GM21576 (cell line): ENCODE measurements around the gene RGPD3.
"Not testable (repeated sequence)": the region's sequence is repeated elsewhere in the genome, so short reads cannot be mapped to it uniquely, and the experiment has no call there.

Experiments used
- ATAC-seq: cut with Tn5 transposase; IDR thresholded peaks from one replicate; pipeline ENCODE4 v1.9.1; 2021; ENCODE audit warnings: mild to moderate bottlenecking, moderate library complexity; ENCODE audit not compliant: unreplicated experiment

The RGPD3 gene

DNA sequence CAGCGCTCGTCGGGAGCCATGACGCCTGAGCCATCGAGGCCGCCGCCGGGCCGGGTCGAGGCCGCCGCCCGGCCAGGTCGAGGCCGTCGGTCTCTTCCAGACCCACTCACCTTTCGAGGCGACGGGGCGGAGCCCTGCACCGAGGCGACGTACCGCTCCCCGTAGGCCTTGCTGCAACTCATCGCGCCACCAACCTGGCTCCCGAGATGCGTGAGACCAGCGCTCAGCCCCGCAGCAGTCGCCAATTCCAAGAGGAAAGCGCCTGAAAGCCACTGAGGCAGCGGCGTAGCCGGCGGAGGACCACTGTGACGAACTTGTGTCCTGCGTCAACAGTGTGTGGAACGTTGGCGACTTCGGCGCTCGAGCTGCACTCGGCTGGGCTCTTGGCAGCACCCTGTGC, at the start of gene RGPD3:
RGPD3 (minus strand) TSS at position 307 of the 400 bp plus-strand sequence; CDS start at position 182, 125 bp downstream.
- ATAC-seq = not testable (repeated sequence)

DNA sequence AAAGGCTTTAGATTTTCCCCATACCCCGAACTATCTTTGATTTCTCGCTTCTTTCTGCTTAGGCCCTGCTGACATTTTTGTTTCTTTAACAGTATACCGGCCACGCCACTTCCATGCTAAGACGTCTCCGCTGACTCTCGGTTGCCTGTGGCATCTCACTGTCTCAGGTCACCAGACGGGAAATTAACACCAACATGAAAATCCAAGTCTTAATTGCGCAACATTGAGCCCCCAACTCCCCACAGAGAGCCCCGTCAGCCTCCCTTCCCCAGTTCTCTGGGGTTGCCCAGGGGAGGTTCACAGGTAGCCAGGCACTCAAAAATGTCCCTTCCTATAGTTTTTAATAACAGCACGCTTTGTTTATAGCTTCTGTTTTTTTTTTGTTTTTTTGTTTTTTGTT, 49.1 kb upstream of the RGPD3 start:
- ATAC-seq = no peak

DNA sequence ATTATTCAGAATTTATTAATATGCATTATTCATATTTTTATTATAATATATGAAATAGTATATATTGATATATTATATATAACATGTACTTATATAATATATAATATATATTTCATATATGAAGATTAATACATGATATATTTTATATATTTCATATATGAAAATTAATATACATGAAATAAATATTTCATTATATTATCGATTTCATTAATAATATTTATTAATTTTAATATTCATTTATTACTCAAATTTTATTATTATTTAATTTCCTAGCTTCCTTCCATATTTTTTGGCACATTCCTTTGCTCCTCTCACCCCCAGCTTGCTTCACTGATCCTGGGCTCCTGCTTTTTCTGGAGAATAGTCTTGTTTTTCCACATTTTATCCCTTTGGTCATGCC, 48.7 kb upstream of the RGPD3 start:
- no peak for ATAC-seq

DNA sequence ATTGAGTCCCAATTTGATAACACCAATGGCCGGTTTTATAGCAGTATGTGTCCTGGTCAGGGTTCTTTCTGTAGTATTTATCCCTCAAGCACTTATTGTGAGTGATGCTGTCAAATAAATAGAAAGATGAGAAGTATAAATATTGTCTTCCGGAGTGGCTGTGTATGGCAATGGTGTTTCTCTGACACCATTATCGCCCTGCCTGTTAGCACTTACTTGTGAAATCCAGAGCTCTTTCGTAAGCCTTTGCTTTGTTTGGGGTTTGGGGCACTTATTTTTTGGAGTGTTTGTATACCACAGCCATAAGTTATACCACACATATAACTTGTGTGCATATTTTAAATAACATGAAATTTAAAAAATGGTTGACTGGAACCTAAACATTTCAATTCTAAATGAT, 48.2 kb upstream of the RGPD3 start:
- ATAC-seq = no peak

DNA sequence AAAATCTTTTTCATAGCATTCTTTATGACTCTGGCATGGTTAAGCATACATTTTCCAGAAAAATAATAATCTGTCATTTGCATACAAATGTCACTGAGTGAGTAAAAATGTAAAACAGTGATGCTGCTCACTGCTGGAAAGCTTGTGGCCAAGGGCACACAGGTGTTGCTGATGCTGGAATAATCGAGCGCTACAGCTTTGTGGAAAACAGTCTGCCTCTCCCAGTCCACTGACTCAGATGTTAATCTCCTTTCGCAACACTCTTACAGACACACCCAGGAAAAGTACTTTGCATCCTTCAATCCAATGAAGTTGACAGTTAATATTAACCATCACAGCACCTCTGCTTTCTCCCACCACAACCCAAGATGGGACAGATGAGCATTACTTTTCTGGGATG, 46.6 kb upstream of the RGPD3 start:
- ATAC-seq = not testable (repeated sequence)

DNA sequence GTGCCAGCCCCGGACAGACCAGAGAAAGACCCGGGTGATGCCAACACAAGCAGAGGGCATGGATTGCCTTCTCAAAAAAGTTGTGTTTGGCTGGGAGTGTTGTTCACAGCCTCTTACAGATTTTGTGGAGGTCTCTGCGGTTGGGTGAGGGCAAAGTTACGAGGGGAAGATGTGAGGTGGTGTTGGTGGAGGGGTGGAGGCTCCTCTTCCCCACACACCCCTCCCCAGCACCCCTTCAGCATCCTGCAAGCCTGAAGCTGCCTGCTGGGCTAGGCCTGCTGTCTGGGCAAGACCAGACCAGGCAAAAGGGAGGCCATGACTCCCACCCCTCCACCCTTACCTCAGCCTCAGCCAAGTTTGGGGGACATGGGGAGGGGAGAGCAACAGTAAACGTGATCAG, 45.2 kb upstream of the RGPD3 start:
- not testable (repeated sequence) for ATAC-seq

DNA sequence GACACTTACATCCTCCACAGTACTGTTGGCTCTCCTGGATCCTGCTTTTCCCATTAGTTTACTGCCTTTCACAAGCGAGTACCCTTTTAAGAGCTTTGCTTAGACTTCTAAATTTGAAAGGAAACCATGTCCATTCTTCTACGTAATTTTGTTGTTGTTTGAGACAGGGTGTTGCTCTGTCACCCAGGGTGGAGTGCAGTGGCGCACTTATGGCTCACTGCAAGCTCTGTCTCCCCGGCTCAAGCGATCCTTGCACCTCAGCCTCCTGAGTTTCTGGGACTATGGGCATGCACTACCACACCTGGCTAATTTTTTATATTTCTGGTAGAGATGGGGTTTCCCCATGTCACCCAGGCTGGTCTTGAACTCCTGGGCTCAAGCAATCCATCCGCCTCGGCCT, 43.7 kb upstream of the RGPD3 start:
- ATAC-seq = not testable (repeated sequence)

DNA sequence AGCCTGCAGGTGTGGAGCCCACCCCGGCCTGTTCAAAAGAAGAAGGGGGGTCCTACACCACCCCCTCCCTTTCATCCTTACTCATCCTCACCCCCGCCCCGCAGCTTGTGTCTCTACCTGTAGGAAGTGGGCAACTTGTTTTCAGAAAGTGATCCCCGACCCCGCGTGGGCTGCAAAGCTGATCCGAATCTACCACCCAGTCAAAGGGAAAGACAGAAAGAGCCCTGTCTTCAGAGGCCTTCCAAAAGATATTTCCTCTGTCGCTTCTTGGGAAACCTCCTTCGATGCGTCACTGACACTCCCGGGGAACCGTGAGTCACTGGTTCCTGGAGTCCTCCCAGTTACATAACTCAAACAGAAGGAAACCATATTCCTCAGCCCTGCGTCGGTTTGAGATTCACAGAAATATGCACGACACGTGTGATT, 43.3 kb upstream of the RGPD3 start:
- ATAC-seq = not testable (repeated sequence)

DNA sequence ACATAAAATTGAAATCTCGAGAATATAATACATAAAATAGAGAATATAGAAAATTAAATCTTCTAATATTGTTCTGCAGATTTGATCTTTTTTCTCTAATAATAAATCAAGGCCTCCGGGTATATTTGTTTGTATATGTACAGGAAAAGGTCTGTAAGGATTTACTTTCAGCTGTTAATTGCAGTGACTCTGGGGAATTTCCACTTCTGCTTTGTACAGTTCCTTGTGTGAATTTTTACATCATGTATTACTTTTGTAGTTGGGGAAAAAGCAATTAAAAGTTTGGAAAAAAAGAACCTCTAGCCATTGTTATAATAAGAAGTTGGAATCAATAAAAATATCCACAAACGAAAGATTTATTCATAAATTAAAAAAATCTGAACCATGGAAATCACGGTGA, 42.6 kb upstream of the RGPD3 start:
- not testable (repeated sequence) for ATAC-seq

DNA sequence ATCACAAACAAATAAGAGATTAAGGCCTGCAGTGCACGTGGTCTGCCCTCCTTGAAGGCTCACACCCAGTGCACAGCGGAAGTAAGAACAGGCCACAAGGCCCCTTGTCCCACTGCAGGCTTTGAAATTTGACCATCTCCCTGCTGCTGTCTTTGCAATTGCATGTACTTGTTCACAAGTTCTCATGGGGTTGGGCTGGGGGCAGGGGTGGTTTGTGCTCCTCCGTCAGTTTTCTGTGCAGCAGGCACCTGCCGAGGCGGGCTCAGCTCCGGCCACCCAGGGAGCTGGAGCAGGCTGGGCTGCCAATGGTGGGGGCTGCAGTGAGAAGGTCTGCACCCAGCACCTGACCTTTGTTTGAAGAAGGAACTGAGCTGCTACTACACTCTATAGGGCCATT, 41.2 kb upstream of the RGPD3 start:
- not testable (repeated sequence) for ATAC-seq

DNA sequence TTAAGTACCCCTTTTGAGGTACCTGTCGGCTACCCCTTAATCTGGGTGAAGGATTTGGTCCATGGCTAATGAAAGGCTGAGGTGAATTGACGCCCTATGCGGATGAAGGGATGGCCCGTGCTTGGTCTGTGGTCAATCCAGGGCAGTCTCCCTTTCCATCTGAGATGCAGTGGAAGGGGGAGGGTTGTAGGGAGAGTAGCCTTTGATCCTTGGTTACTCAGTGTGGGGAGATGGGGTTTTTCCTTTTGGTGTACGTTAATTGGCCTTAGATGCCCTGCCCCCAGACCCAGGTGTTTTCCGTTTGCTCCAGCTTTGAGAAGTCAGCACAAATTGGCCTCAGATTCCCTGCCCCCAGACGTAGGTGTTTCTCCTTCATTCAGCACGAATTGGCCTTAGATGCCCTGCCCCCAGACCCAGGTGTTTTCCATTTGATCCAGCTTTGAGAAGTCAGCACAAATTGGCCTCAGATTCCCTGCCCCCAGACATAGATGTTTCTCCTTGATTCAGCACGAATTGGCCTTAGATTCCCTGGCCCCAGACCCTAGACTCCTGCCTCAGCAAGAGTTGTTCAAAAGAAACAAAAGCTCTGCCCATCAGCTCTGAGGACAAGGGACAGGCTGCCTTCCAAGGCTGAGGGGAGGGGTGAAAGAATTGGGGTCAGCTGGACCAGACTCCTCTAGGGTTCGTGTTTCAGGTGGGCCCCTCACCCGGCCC, 40.6 kb upstream of the RGPD3 start:
- ATAC-seq = not testable (repeated sequence)

DNA sequence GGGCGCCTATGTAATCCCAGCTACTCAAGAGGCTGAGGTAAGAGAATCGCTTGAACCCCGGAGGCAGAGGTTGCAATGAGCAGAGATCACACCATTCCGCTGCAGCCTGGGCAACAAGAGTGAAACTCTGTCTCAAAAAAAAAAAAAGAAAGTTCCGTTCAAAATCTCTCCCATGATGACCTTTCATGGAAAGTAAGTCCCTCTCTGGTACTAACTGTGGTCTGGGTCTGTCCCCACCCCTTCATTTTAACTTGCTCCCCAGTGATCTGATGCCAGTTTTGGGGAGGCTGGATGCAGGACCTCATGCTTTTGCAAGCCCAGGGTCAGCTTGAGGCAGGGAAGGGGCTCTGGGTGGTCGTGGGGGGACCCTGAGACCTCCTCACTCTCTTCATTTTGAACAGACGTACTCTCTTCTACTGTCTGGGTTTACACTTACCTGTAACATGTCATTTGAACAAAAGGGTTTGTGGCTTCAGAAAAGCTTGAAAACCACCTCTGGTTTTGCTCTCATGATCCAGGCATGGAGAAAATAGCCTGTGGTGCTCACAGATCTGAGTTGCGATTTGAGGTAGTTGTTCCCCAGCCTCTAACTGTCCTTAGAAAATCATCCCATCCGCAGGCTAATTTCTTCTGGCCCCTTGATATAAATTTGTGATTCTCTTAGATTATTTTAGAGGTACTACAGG, 37.9 kb upstream of the RGPD3 start:
- ATAC-seq = not testable (repeated sequence)

DNA sequence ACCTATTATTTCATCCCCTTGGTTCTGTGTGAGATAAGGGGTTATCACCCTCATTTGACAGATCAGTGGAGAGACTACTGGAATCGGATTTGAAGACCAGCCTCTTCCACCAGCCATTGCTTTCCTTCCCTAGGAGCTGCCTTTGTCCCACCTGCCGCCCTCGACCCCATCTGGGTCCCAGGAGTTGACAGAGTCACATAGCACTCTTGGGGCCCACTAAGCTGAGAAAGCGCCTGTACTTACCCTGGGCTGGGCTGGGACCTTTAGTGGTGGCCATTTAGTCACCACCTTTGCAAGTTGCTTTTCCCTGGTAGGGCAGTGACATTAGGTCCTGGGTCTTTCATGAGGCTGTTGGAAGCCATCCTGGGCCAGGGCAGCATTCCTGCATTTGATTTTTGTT, 36.6 kb upstream of the RGPD3 start:
- ATAC-seq = not testable (repeated sequence)

DNA sequence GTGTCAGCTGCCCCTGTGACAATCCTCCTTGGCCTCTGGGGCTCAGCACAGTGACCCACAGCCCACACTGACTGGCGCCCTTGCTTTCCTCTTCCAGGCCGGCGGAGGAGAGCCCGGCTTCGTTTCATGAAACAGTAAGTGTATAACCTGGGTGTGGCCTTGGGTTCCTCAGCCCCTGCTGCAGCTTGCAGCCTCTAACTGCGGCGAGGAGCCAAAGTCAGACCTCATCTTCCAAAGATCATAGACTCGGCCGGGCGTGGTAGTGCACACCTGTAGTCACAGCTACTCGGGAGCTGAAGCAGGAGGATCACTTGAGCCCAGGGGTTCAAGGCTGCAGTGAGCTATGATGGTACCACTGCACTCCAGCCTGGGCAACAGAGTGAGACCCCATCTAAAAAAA, 36.0 kb upstream of the RGPD3 start:
- not testable (repeated sequence) for ATAC-seq

DNA sequence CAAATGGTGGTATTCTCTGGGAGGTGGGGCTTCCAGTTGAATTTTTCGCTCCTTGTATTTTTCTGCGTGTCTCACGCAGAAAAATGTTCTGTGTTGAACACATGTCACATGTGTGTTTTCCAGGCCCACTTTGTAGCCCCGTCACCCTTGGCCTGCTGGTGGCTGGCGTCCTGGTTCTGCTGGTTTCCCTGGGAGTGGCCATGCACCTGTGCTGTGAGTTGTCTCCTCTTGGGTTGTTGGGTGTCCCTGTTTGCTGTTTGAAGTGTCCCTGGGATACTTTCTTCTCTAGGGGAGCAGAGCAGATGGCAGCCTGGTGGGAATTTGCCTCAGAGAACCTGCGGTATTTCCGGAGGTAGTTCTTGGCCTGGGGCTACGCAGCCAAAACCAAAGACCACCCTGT, 34.1 kb upstream of the RGPD3 start:
- ATAC-seq = not testable (repeated sequence)

DNA sequence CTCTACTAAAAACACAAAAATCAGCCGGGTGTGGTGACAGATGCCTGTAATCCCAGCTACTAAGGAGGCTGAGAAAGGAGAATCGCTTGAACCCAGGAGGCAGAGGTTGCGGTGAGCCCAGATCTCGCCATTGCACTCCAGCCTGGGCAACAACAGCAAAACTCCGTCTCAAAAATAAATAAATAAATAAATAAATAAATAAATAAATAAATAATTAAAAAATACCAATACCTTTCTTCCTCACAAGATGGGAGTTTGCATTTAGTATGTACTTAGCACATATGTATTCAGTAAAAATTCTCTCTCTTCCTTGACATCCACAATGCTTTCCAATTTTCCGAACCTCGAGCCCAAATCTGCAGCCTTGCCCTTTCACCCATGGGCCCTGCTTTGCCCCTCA, 32.1 kb upstream of the RGPD3 start:
- ATAC-seq = not testable (repeated sequence)

DNA sequence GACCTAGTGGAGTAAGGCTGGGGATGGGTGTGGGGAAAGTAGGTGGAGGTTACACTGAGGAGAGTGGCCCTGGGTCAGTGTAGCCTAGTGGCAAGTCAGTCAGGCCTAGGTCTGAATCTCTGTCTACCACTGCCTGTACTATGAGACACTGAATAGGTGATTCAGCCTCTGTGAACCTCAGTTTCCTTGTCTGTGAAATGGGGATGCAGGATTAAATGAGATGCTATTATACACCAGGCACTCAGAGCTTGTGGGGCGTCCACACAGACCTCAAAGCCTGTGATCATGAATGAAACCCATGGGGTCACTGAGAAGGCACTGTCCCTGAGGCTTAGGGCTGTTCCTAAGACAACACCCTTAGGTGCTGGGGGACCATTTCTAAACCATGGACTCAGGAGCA, 30.3 kb upstream of the RGPD3 start:
- ATAC-seq = not testable (repeated sequence)

DNA sequence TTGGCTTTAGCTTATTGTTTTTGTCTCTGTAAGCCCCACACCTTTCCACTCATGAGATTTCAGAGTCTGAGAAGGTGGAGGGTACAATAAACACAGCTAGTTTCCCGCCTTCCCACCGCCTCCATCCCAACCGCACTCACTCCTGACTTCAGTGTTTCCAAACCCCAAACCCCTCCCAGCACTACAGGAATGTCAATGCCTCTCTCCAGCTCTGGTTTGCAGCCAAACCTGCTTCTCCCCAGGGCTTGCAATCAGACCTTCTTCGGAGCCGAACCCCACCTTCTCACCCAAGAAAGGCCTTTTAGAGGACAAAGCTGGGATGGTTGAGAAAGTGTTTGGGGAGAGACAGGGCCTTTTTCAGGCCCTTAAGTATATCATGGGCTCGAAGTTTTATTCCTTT, 24.7 kb upstream of the RGPD3 start:
- ATAC-seq = not testable (repeated sequence)

DNA sequence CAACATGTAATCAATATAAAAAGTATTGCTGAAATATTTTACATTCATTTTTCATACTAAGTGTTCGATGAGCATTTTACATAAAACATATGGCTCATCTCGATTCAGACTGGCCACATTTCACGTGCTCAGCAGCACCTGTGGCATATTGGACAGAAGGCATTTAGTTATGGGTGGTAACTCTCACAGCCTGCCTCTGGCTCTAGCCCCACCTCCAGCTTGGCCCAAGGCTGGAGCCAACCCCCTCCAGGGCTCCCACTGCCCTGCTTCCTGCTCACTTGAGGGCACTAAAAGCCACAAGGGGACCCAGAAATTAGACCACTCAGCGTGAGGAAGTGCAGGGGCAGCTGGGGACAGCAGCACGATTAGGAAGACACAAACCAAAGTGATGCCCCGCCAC, 24.2 kb upstream of the RGPD3 start:
- ATAC-seq = not testable (repeated sequence)

DNA sequence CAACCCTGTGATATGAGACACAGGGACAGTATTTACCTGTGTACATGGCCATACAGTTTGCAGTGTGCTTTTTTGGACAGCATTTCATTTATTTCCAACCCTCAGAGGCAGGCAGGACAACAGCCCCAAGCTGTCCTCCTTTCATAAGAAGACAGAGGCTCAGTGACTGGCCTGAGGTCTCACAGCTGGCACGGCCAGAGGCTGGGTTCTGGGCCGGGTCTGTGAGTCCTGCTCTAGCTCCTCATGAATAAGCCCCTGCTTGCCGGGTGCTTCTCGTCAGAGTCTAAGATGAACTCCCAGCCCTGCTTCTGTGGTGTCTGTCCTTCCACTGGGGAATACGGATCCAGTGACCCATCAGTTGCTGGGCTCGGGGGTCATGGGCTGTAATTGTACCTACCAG, 21.5 kb upstream of the RGPD3 start:
- not testable (repeated sequence) for ATAC-seq

DNA sequence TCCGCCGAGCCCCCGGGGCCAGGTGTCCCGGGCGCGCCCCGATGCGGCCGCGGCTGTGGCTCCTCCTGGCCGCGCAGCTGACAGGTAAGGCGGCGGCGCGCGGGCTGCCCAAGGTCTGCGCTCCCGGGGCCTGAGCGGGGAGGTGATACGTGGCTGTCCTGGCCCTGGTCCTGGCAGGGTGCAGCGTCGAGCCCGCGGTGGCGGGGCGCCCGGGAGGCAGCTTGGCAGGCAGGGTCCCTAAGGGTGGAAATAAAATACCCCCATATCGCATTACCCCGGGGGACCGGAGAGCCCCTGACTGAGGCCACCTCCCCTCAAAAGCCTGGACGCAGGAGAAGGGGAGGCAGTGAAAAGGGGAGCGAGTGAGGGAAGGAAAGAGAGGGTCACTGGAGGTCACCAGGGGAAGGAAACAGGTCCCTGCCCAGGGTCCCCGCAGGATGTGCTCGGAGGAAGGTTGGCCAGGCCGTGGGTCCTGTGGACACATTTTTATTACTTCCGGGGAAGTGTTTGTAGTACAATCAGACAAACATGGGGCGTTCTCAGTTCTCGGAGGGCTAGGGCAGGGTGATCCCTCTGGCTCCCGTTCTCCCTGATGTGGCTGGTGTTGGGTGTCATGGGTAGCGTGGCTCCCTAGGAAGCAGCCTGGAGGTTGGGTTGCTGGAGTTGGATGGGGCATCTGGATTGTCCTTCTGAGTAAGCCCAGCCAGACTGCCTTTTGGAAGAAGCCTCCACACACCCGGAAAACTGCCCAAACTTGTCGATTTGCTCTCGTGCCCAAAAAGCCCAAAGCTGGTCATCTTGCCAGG, 19.4 kb upstream of the RGPD3 start:
- not testable (repeated sequence) for ATAC-seq
